IMR-90 (cell line): ENCODE data around the gene ASB11.

ENCODE experiments used
- BHLHE40 ChIP-seq: fragments of 150-350 bp; IDR thresholded peaks from 2 replicates; pipeline ENCODE4 v1.6.1; 2016; ENCODE audit warnings: mild to moderate bottlenecking, low read depth, low read length
- CEBPB ChIP-seq: IDR thresholded peaks from 2 replicates; pipeline ENCODE4 v1.6.1; 2012; ENCODE audit warnings: low read depth, low read length, improper control_type of control experiment
- CTCF ChIP-seq: conservative IDR thresholded peaks from 2 replicates; pipeline ENCODE4 v1.5.1; 2012; ENCODE audit warnings: mild to moderate bottlenecking, low read depth, low read length, improper control_type of control experiment
- ELK1 ChIP-seq: fragments of 150-350 bp; IDR thresholded peaks from 2 replicates; pipeline ENCODE4 v1.6.1; 2016; ENCODE audit warnings: low read depth, mild to moderate bottlenecking, low read length, moderate library complexity, borderline replicate concordance
- FOS ChIP-seq: fragments of 150-350 bp; IDR thresholded peaks from 2 replicates; pipeline ENCODE4 v1.6.1; 2016; ENCODE audit warnings: low read depth, low read length
- MAFK ChIP-seq: IDR thresholded peaks from 2 replicates; pipeline ENCODE4 v1.6.1; 2012; ENCODE audit warnings: low read depth, low read length, improper control_type of control experiment
- MXI1 ChIP-seq: IDR thresholded peaks from 2 replicates; pipeline ENCODE4 v1.6.1; 2012; ENCODE audit warnings: low read depth, mild to moderate bottlenecking, low read length, moderate library complexity, borderline replicate concordance
- NFE2L2 ChIP-seq: fragments of 150-350 bp; IDR thresholded peaks from 2 replicates; pipeline ENCODE4 v1.6.1; 2016; ENCODE audit warnings: low read depth, mild to moderate bottlenecking, low read length
- POLR2A ChIP-seq: IDR thresholded peaks from 2 replicates; pipeline ENCODE4 v1.6.1; 2012; ENCODE audit warnings: mild to moderate bottlenecking, low read depth, low read length
- RAD21 ChIP-seq: IDR thresholded peaks from 2 replicates; pipeline ENCODE4 v1.6.1; 2012; ENCODE audit warnings: low read length, improper control_type of control experiment
- RCOR1 ChIP-seq: IDR thresholded peaks from 2 replicates; pipeline ENCODE4 v1.6.1; 2012; ENCODE audit warnings: mild to moderate bottlenecking, low read length, improper control_type of control experiment; ENCODE audit not compliant: insufficient replicate concordance
- RFX5 ChIP-seq: IDR thresholded peaks from 2 replicates; pipeline ENCODE4 v1.8.0; 2012; ENCODE audit warnings: low read depth, mild to moderate bottlenecking, low read length, moderate library complexity
- SMC3 ChIP-seq: fragments of 150-350 bp; IDR thresholded peaks from 2 replicates; pipeline ENCODE4 v1.6.1; 2016; ENCODE audit warnings: low read depth, mild to moderate bottlenecking, antibody characterized with exemption, low read length, moderate library complexity
- USF2 ChIP-seq: fragments of 150-350 bp; IDR thresholded peaks from 2 replicates; pipeline ENCODE4 v1.6.1; 2017; ENCODE audit warnings: mild to moderate bottlenecking, antibody characterized with exemption, low read length, low read depth

- TF ChIP-seq CTCF (no peak), FOS (no peak), POLR2A (no peak), ELK1 (no peak), CEBPB (no peak), BHLHE40 (no peak), MXI1 (no peak), RAD21 (no peak), RCOR1 (no peak), USF2 (no peak), NFE2L2 (no peak), RFX5 (no peak), SMC3 (no peak), MAFK (no peak)
Observed at GRCh38 chrX:15271757-15272156, 43.7 kb downstream of the ASB11 start.
